ENCODE measurements around the gene GPR39.

GPR39 gene

DNA sequence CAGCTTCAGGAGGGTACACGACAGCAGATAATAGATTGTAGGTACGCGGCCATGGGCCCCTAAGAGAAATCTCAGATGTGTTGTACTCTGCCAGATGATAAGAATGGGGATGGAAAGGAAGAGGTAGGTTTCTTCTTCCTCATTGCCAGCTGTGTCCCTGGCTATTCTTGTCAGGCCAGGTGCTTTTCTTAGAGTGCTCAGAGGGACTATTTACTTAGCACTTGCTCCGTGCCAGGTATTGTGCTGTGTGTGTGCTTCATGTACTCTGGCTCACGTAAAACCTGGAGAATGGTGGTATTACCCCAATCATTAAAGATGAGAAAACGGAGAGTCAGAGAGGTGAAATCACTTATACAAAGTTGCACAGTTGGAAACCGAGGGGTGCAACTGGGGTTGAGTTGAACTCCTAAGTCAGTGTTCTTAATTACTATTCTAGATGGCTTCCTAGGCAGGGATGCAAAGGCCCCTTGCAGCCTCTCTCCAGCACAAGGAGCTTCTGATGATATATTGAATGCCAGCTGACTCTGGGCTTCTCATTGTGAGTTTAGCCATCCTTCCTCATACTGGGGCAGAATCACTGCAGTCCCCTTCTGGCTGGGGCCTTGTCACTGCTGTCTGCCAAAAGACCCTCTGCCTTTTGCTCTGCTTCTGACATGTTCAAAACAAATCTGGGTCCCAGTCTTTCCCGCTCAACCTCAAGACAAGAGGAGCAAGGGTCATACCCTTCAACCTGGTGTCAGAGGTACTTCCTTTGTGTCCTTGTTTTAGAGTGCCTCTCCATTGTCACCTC lies 192.7 kb downstream of the GPR39 start:
- DNase-seq (ENCODE audit: low spot score in 2 of 2), result no peak
- no peak for ATAC-seq (replicated peaks; ENCODE audit: extremely low read depth, poor library complexity, severe bottlenecking)
- H3K4me3 Mint-ChIP-seq, result no peak overlapping the region
- no peak overlapping the region for H3K27ac Mint-ChIP-seq (ENCODE audit: low read depth)
- no peaks in the 10 kb centered on the region for H3K4me1 Mint-ChIP-seq
- H3K36me3 Mint-ChIP-seq (ENCODE audit: insufficient read depth), result no peaks in the 10 kb centered on the region
- peaks cover 17% of the 10 kb centered on the region for H3K9me3 Mint-ChIP-seq
- H3K27me3 Mint-ChIP-seq, result no peaks in the 10 kb centered on the region

DNA sequence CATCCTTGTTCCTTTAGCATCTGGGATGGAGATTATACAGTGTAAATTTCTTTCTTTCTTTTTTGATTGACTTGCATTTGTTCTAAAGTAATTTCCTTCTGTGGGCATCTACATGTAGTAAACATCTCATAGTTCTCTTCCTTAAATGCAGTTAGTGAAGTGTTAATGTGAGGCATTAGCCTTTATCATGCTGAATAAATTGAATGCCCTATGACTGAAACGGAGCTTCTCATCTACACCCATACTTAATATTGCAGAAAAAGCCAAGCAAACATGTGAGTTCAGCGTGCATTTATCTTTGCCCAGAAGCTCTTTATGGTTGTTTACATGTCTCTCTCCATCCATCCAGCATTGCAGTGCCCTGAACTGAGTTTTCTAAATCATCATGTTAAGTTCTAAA lies 195.1 kb downstream of the GPR39 start:
- Mint-ChIP-seq H3K36me3 (ENCODE audit: insufficient read depth) (no peaks in the 10 kb centered on the region), H3K4me1 (no peaks in the 10 kb centered on the region), H3K27me3 (no peaks in the 10 kb centered on the region), H3K9me3 (no peaks in the 10 kb centered on the region), H3K4me3 (no peak overlapping the region), H3K27ac (ENCODE audit: low read depth) (no peak overlapping the region)
- no peak for ATAC-seq (replicated peaks; ENCODE audit: extremely low read depth, poor library complexity, severe bottlenecking)
- DNase-seq (ENCODE audit: low spot score in 2 of 2), result no peak

DNA sequence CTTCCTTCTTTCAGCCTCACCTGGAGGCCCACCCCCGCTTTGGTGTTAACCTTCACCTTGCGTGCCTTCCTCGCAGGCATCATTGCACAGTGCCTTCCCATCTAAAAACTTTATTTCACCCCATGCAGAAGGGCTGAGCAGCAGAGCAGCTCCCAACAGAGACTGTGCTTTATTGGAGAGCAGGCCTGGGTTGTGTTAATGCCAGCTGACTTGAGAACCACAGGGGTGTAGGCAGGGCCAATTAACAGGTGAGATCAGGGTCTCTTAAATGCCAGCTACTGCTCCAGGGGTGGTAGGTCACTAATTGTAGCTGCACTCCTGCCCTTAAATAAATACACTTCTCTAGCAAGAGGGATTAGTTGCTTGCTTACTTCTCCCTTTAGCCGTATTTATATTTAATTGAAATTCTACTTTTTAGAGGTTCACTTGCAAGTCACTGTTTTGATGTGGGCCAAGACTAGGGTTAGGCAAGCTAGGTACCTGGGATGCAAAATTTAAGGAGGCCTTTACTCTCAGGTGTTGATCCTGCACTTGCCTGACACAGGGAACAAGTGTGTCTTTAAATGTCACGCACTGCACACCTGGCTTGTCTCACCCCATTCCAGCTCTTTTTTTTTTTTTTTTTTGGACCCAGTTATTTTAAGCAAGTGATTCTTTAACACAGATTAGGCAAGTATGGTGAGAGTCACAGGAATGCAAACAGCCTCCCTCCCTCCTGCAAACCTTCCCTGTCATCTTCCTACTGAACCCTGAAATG lies 198.9 kb downstream of the GPR39 start:
- Mint-ChIP-seq H3K36me3 (ENCODE audit: insufficient read depth) (no peaks in the 10 kb centered on the region), H3K27me3 (no peaks in the 10 kb centered on the region), H3K4me3 (no peak overlapping the region), H3K4me1 (no peaks in the 10 kb centered on the region), H3K27ac (ENCODE audit: low read depth) (no peak overlapping the region), H3K9me3 (no peaks in the 10 kb centered on the region)
- no peak for ATAC-seq (replicated peaks; ENCODE audit: extremely low read depth, poor library complexity, severe bottlenecking)
- no peak for DNase-seq (ENCODE audit: low spot score in 2 of 2)

DNA sequence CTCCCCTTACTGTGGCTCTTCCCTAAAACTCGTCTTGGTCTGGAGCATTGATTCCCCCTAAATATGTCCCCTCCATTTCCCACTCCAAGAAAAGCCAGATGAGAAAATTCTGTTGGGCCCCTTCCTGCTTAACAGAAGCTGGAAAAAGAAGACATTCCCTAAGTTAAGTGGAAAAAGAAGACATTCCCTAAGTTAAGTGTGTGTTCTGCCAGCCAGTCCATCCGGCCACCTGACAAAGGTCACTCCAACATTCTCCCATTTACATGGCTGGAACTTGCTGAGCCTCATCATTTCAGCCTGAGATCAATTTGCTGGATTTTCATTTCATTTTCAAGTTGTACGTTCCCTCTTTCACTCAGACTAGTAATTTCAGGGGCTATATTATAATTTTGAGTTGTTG lies 201.4 kb downstream of the GPR39 start:
- DNase-seq (ENCODE audit: low spot score in 2 of 2) (no peak), ATAC-seq (replicated peaks; ENCODE audit: extremely low read depth, poor library complexity, severe bottlenecking) (no peak)
- Mint-ChIP-seq H3K27ac (ENCODE audit: low read depth) (no peak overlapping the region), H3K4me3 (no peak overlapping the region), H3K9me3 (no peaks in the 10 kb centered on the region), H3K36me3 (ENCODE audit: insufficient read depth) (no peaks in the 10 kb centered on the region), H3K27me3 (no peaks in the 10 kb centered on the region), H3K4me1 (no peaks in the 10 kb centered on the region)

DNA sequence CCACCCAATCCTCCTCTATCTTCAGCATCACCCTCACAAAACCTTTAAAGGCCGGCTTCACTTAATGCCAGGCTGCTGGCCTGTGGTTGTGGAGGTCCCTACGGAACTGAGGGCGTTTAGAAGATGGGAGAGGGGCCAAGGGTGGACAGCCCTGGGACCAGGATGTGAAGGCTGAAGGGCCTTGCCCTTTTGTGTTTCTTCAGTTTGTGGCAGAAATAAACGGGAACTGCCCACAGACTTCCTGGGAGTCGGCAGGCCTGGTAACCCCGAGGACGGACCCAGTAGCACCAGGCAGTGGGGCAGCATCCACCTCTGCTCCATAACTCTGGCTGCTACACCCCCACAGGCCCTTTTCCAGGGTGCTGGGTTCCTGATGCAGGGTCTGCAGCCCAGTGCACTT lies 202.1 kb downstream of the GPR39 start:
- Mint-ChIP-seq H3K9me3 (no peaks in the 10 kb centered on the region), H3K27ac (ENCODE audit: low read depth) (no peak overlapping the region), H3K4me3 (no peak overlapping the region), H3K27me3 (no peaks in the 10 kb centered on the region), H3K36me3 (ENCODE audit: insufficient read depth) (no peaks in the 10 kb centered on the region), H3K4me1 (no peaks in the 10 kb centered on the region)
- ATAC-seq (replicated peaks; ENCODE audit: extremely low read depth, poor library complexity, severe bottlenecking) (no peak), DNase-seq (ENCODE audit: low spot score in 2 of 2) (no peak)

DNA sequence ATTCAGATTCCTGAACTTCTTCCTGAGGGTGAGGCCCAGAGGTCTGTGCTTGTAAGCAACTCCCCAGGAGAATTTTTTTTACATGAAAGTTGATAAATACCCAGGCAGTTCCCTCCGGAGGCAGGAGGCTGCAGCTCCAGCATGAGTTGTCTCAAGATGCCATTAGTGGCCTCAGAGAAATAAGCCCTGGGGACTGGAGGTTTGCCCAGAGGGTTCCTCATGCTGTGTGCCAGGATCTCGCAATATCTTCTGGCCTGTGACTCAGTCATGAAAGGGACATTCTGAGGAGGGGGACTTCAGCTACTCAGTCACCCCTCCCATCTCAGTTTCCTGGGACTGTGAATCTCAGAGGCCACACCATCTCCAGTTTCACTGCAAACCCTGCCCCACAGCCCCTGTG lies 203.5 kb downstream of the GPR39 start:
- Mint-ChIP-seq H3K9me3 (peaks cover 10% of the 10 kb centered on the region), H3K27me3 (no peaks in the 10 kb centered on the region), H3K27ac (ENCODE audit: low read depth) (no peak overlapping the region), H3K4me3 (no peak overlapping the region), H3K4me1 (no peaks in the 10 kb centered on the region), H3K36me3 (ENCODE audit: insufficient read depth) (no peaks in the 10 kb centered on the region)
- no peak for DNase-seq (ENCODE audit: low spot score in 2 of 2)
- ATAC-seq (replicated peaks; ENCODE audit: extremely low read depth, poor library complexity, severe bottlenecking), result no peak

DNA sequence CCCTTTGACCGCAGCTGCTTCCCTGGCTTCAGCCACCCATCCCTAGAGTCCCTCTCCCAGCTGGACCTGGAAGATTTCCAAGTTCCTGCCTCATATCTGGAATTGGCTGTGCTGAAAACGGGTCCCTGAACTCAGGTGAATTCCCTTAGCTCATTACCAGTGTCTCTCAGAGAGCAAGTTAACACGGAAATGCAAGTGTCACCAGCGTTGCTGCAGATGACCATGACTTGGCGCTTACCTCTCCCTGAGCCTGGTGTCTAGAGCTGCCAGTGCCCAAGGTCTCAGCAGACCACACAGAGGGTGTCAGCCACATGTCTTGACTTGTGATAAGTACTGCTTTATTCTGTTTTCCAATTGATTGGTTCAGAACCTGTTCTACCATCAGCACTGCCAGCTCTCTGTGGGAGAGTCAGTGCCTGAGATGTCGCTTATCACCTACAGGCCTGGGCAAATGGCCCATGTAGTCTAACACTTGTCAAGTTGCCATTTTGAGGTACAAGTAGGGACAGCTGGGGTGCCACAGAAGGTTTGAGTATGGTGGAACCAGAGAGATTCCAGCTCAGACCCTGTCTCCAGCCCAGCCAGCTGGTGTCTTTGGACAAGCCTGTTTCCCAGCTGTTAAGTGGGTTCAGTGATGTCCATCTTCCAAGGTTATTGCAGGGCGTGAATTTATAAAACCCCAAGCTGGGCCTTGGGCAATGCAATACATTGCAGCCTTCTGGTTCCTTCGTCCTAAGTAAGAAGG lies 204.7 kb downstream of the GPR39 start:
- DNase-seq (ENCODE audit: low spot score in 2 of 2), result no peak
- H3K36me3 Mint-ChIP-seq (ENCODE audit: insufficient read depth), result no peaks in the 10 kb centered on the region
- ATAC-seq (replicated peaks; ENCODE audit: extremely low read depth, poor library complexity, severe bottlenecking), result no peak
- no peaks in the 10 kb centered on the region for H3K27me3 Mint-ChIP-seq
- no peaks in the 10 kb centered on the region for H3K4me1 Mint-ChIP-seq
- no peak overlapping the region for H3K27ac Mint-ChIP-seq (ENCODE audit: low read depth)
- no peak overlapping the region for H3K4me3 Mint-ChIP-seq
- peaks cover 12% of the 10 kb centered on the region for H3K9me3 Mint-ChIP-seq

DNA sequence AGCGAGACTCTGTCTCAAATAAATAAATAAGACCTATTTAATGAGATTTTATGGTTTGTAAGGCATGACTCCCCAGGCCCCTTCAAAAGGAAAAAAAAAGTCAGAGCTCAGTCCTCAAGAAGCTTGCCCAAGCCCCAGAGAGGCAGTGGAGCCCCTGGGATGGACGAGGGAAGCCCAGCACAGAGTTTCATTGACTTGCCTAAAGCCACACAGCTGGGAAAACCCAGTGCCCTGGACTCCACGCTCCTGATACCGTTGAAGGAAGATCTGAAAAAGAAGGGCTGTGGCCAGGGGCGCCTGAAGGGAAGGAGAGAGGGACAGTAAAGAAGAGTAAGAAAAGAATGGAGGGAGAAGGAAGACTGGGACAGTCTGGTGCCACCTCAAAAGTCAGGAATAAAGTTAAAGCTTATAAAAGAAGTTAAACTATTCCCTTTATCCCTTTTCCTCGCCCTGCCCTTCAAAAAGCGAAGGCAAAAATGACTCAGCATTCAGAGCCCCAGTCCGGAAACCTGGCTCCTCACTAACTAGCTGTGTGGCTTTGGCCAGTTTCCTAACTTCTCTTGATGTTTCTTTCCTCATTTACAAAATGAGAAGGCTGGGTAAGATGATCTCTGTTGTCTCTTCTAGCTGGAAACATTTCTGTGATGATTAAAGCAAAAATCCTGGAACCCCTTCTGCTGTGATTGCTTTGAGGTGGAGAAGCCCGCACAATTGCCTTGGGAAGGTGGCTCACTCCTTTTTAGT lies 206.7 kb downstream of the GPR39 start:
- DNase-seq (ENCODE audit: low spot score in 2 of 2) (no peak), ATAC-seq (replicated peaks; ENCODE audit: extremely low read depth, poor library complexity, severe bottlenecking) (no peak)
- H3K36me3 Mint-ChIP-seq (ENCODE audit: insufficient read depth), result no peaks in the 10 kb centered on the region
- no peaks in the 10 kb centered on the region for H3K4me1 Mint-ChIP-seq
- peaks cover 12% of the 10 kb centered on the region for H3K9me3 Mint-ChIP-seq
- no peak overlapping the region for H3K4me3 Mint-ChIP-seq
- H3K27me3 Mint-ChIP-seq, result no peaks in the 10 kb centered on the region
- H3K27ac Mint-ChIP-seq (ENCODE audit: low read depth), result no peak overlapping the region

DNA sequence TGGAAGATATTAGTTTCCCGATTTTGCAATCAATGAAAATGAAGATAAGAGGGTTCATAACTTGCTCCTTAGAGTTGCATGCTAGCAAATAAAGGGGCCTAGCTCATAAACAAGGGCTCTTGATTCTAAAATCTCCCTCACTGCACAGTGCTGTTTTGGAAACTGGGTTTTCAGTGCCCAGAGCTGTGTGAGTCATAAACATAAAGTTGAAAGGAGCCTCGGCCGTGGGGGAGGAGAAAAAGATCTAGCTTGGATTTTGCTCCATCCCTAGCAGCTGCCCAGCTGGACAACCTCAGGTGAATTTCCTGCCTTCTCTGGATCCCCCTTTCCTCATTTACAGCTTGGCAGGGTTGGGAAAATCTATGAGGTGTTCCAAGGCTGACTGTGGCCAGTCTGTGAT lies 210.9 kb downstream of the GPR39 start:
- H3K9me3 Mint-ChIP-seq, result peaks cover 21% of the 10 kb centered on the region
- no peak for DNase-seq (ENCODE audit: low spot score in 2 of 2)
- H3K4me3 Mint-ChIP-seq, result no peak overlapping the region
- no peaks in the 10 kb centered on the region for H3K36me3 Mint-ChIP-seq (ENCODE audit: insufficient read depth)
- H3K4me1 Mint-ChIP-seq, result no peaks in the 10 kb centered on the region
- no peak for ATAC-seq (replicated peaks; ENCODE audit: extremely low read depth, poor library complexity, severe bottlenecking)
- H3K27ac Mint-ChIP-seq (ENCODE audit: low read depth), result no peak overlapping the region
- H3K27me3 Mint-ChIP-seq, result no peaks in the 10 kb centered on the region

DNA sequence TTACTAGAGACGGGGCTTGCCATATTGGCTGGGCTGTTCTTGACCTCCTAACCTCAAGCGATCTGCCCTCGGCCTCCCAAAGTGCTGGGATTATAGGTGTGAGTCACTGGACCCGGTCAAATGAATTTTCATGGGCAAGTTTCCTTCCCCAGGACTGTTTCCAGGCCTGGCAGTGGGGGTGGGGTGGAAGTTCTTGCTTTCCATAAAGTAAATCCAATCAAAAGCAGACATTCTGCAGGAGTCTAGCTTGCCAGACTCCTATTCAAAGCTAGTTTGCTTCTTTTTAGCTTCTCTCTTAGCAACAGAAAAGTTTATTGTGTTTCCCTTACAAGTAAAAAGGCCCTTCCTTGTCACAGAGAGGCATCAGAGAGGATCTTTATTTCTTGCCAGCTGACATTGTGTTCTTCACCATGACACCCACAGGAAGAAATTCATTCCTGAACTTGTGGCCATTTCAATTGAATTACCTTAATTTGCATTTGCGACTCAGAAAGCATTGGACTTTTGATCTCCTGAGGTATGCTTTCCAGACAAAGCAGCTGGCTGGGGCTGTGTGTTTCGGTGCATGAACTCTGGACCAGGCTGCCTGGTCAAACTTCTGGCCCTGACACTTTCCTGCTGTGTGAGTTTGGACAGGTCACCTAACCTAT lies 215.5 kb downstream of the GPR39 start:
- peaks cover 24% of the 10 kb centered on the region for H3K9me3 Mint-ChIP-seq
- H3K27me3 Mint-ChIP-seq, result no peaks in the 10 kb centered on the region
- H3K36me3 Mint-ChIP-seq (ENCODE audit: insufficient read depth), result no peaks in the 10 kb centered on the region
- DNase-seq (ENCODE audit: low spot score in 2 of 2) (no peak), ATAC-seq (replicated peaks; ENCODE audit: extremely low read depth, poor library complexity, severe bottlenecking) (no peak)
- H3K4me1 Mint-ChIP-seq, result no peaks in the 10 kb centered on the region
- no peak overlapping the region for H3K27ac Mint-ChIP-seq (ENCODE audit: low read depth)
- no peak overlapping the region for H3K4me3 Mint-ChIP-seq

DNA sequence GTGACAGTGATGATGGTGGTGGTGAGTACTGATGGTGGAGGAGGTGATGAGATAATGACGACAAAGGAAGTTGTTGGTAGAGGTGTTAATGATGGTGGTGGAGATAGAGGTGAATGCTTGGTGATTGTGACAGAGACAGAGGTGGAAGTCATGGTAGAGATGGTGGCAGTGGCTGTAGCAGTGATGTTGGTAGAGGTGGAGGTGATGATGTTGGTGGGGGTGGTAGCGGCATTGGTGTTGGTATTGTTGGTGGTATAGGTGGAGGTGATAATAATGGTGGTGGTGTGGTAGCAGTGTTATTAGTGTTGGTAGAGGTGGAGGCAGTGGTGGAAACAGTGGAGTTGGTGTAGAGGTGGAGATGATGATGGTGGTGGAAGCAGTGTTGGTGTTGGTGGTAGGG lies 217.0 kb downstream of the GPR39 start:
- no peak overlapping the region for H3K27ac Mint-ChIP-seq (ENCODE audit: low read depth)
- peaks cover 24% of the 10 kb centered on the region for H3K9me3 Mint-ChIP-seq
- H3K4me1 Mint-ChIP-seq, result no peaks in the 10 kb centered on the region
- no peaks in the 10 kb centered on the region for H3K27me3 Mint-ChIP-seq
- no peak for DNase-seq (ENCODE audit: low spot score in 2 of 2)
- no peaks in the 10 kb centered on the region for H3K36me3 Mint-ChIP-seq (ENCODE audit: insufficient read depth)
- H3K4me3 Mint-ChIP-seq, result no peak overlapping the region
- no peak for ATAC-seq (replicated peaks; ENCODE audit: extremely low read depth, poor library complexity, severe bottlenecking)

DNA sequence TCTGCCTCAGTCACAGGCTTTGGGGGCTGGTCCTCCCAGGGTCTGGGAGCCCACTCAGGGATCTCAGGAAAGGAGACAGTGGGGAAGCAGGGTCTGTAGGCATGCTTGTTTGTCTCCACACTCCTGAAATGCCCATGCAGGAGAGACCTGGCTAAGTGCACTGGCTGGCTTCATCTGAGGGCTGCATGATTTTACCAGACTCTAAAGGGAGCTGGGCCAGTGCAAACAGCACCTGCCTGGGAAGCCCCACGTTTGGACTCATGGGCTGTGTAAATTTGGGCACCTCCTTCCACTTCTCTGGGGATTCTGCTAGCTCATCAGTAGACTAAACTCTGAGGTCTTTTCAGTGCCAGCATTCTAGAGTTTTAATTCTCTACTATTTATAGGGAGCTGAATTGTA lies 219.7 kb downstream of the GPR39 start:
- Mint-ChIP-seq H3K4me3 (no peak overlapping the region), H3K4me1 (no peaks in the 10 kb centered on the region), H3K27ac (ENCODE audit: low read depth) (no peak overlapping the region), H3K27me3 (no peaks in the 10 kb centered on the region), H3K36me3 (ENCODE audit: insufficient read depth) (no peaks in the 10 kb centered on the region), H3K9me3 (peaks cover 15% of the 10 kb centered on the region)
- ATAC-seq (replicated peaks; ENCODE audit: extremely low read depth, poor library complexity, severe bottlenecking) (no peak), DNase-seq (ENCODE audit: low spot score in 2 of 2) (no peak)
